Natural killer cell (primary cell): Measurements from ENCODE around the gene SERGEF. TPM values are rescaled to one million over a fixed set of nuclear protein-coding genes. Genes with fewer than 3 reads are reported as not detected.
"Not testable (repeated sequence)": the region's sequence is repeated elsewhere in the genome, so short reads cannot be mapped to it uniquely, and the experiment has no call there.

ENCODE experiments used
- ATAC-seq, 3 donors: fragments of 150-1000 bp in 2 of 3; fragments of 200-7000 bp in 1 of 3; cut with Tn5 transposase; 1 replicate in 1 of 3; 2 replicates in 2 of 3; pipeline ENCODE4 v1.10.0; 2021; ENCODE audit warnings: mild to moderate bottlenecking in 2 of 3, moderate library complexity in 2 of 3
- DNase-seq, 2 donors: peaks; one replicate each; pipeline versions ENCODE4 v3.0.0 to v3.0.0-alpha.2; 2013 to 2021; ENCODE audit warnings: mixed read lengths in 1 of 2
- H3K27ac ChIP-seq: one replicate; pipeline ENCODE4 v1.5.1; 2013; ENCODE audit warnings: mild to moderate bottlenecking, low read length
- H3K27me3 ChIP-seq: one replicate; pipeline ENCODE4 v1.6.1; 2013; ENCODE audit warnings: low read length; ENCODE audit not compliant: control insufficient read depth, insufficient read depth
- H3K36me3 ChIP-seq: one replicate; pipeline ENCODE4 v1.6.1; 2013; ENCODE audit warnings: low read length; ENCODE audit not compliant: control insufficient read depth, insufficient read depth
- H3K4me1 ChIP-seq: one replicate; pipeline ENCODE4 v1.6.1; 2013; ENCODE audit warnings: low read length; ENCODE audit not compliant: control insufficient read depth, insufficient read depth
- H3K4me3 ChIP-seq: one replicate; pipeline ENCODE4 v1.5.1; 2013; ENCODE audit warnings: low read length
- H3K9me3 ChIP-seq: one replicate; pipeline ENCODE4 v1.6.1; 2013; ENCODE audit warnings: low read length; ENCODE audit not compliant: control insufficient read depth, insufficient read depth
- H3K27ac Mint-ChIP-seq, 2 donors: one replicate each; pipeline ENCODE4 v1.8.0; 2022; ENCODE audit warnings: mild to moderate bottlenecking in 2 of 2, mixed read lengths in 2 of 2, moderate library complexity in 1 of 2
- H3K27me3 Mint-ChIP-seq, 2 donors: one replicate each; pipeline ENCODE4 v1.8.0; 2022; ENCODE audit warnings: low read depth in 2 of 2, mixed read lengths in 2 of 2
- H3K36me3 Mint-ChIP-seq: one replicate; pipeline ENCODE4 v1.8.0; 2022; ENCODE audit warnings: mixed read lengths
- H3K4me1 Mint-ChIP-seq, 2 donors: one replicate each; pipeline ENCODE4 v1.8.0; 2022; ENCODE audit warnings: mixed read lengths in 2 of 2
- H3K4me3 Mint-ChIP-seq: one replicate; pipeline ENCODE4 v1.8.0; 2022; ENCODE audit warnings: mild to moderate bottlenecking, moderate library complexity, mixed read lengths
- H3K9me3 Mint-ChIP-seq, 2 donors: one replicate each; pipeline ENCODE4 v1.8.0; 2022; ENCODE audit warnings: mixed read lengths in 2 of 2
- CTCF ChIP-seq: fragments of 200-600 bp; IDR thresholded peaks from one replicate; pipeline ENCODE4 v1.8.0; 2022; ENCODE audit warnings: antibody characterized with exemption
- WGBS: methylation state at CpG from one replicate; pipeline ENCODE4 v1.1.7; 2013; ENCODE audit warnings: missing lambda C conversion rate; ENCODE audit not compliant: insufficient coverage; 5-methylcytosine and 5-hydroxymethylcytosine counted together
- intact Hi-C: fragments of 100-400 bp; cut with micrococcal nuclease; formaldehyde crosslinking; loops from one replicate; pipeline ENCODE4 v1.14.2; 2022
- total RNA-seq, 4 donors: library from RNA; stranded (reverse); fragments of 120-200 nt in 1 of 4; gene quantifications; one replicate each; pipeline versions ENCODE4 v1.2.3 to v1.2.4, GENCODE V29; 2013 to 2022

Gene SERGEF
- total RNA-seq, 3 donors from 2014 or later (not counting 1 experiment from before 2014, with no cell fraction given), result 67.5 to 78.6 (median 69.4) TPM

- no peaks in the 10 kb centered on the region for H3K9me3 ChIP-seq
- Mint-ChIP-seq H3K4me3 (no peak overlapping the region), H3K4me1 (peaks cover 6 to 10% of the 10 kb centered on the region in 2 donors), H3K36me3 (peaks cover 1% of the 10 kb centered on the region), H3K9me3 (no peaks in the 10 kb centered on the region), H3K27me3 (no peaks in the 10 kb centered on the region), H3K27ac (no peak overlapping the region)
- H3K4me1 ChIP-seq, result no peaks in the 10 kb centered on the region
- H3K4me3 ChIP-seq, result no peak overlapping the region
- peaks cover 12% of the 10 kb centered on the region for H3K36me3 ChIP-seq
- TF ChIP-seq CTCF, result no peak
- ATAC-seq (no peak), DNase-seq (no peak)
- no peaks in the 10 kb centered on the region for H3K27me3 ChIP-seq
- no peak overlapping the region for H3K27ac ChIP-seq
- intact Hi-C loops, result no loop called here
Measured at GRCh38 chr11:17875891-17876290, 137.0 kb downstream of the SERGEF start.

- Mint-ChIP-seq H3K9me3 (peaks cover 0 to under 1% of the 10 kb centered on the region in 2 donors), H3K36me3 (peaks cover 8% of the 10 kb centered on the region), H3K27me3 (no peaks in the 10 kb centered on the region), H3K4me3 (no peak overlapping the region), H3K27ac (no peak overlapping the region), H3K4me1 (peaks cover 0 to 3% of the 10 kb centered on the region in 2 donors)
- TF ChIP-seq CTCF, result no peak
- intact Hi-C loops, result no loop called here
- H3K27ac ChIP-seq, result no peak overlapping the region
- H3K9me3 ChIP-seq, result no peaks in the 10 kb centered on the region
- H3K27me3 ChIP-seq, result no peaks in the 10 kb centered on the region
- DNase-seq (no peak), ATAC-seq (no peak)
- H3K36me3 ChIP-seq, result peaks cover 12% of the 10 kb centered on the region
- no peaks in the 10 kb centered on the region for H3K4me1 ChIP-seq
- H3K4me3 ChIP-seq, result no peak overlapping the region
- 100% methylated on average over 2 of the region's 2 CpGs for WGBS
Measured at GRCh38 chr11:17873586-17873985, 139.3 kb downstream of the SERGEF start.

GRCh38 chr11:17868398-17868797 is 144.4 kb downstream of the SERGEF start:
- H3K27ac ChIP-seq, H3K27ac Mint-ChIP-seq, H3K9me3 ChIP-seq, H3K4me3 Mint-ChIP-seq, H3K9me3 Mint-ChIP-seq, intact Hi-C loops, H3K36me3 ChIP-seq, H3K27me3 ChIP-seq, H3K4me3 ChIP-seq, DNase-seq, H3K4me1 ChIP-seq, H3K27me3 Mint-ChIP-seq, ATAC-seq: not testable (repeated sequence)
- WGBS, result 100% methylated on average over 3 of the region's 3 CpGs
- Mint-ChIP-seq H3K36me3 (peaks cover 10% of the 10 kb centered on the region), H3K4me1 (peaks cover 0 to 15% of the 10 kb centered on the region in 2 donors)

GRCh38 chr11:17867341-17867740 is 145.5 kb downstream of the SERGEF start:
- no peaks in the 10 kb centered on the region for H3K9me3 ChIP-seq
- H3K27ac ChIP-seq, result no peak overlapping the region
- Mint-ChIP-seq H3K4me3 (no peak overlapping the region), H3K36me3 (peaks cover 10% of the 10 kb centered on the region), H3K9me3 (peaks cover 0 to 3% of the 10 kb centered on the region in 2 donors), H3K27ac (no peak overlapping the region), H3K4me1 (peaks cover 0 to 15% of the 10 kb centered on the region in 2 donors), H3K27me3 (no peaks in the 10 kb centered on the region)
- H3K4me3 ChIP-seq, result no peak overlapping the region
- 73% methylated on average over 3 of the region's 3 CpGs for WGBS
- H3K36me3 ChIP-seq, result no peaks in the 10 kb centered on the region
- no peak for TF ChIP-seq CTCF
- ATAC-seq (no peak), DNase-seq (no peak)
- H3K4me1 ChIP-seq, result no peaks in the 10 kb centered on the region
- H3K27me3 ChIP-seq, result no peaks in the 10 kb centered on the region
- intact Hi-C loops, result no loop called here
